ENCODE data around the gene GREB1L. TPM values are rescaled to one million over a fixed set of nuclear protein-coding genes. Genes with fewer than 3 reads are reported as not detected.

The GREB1L gene
- total and polyA plus RNA-seq, 2 of the 13 experiments (the other 11 are each of a cell fraction or from before 2014, with no cell fraction given) = 0.17 to 0.66 TPM

DNA sequence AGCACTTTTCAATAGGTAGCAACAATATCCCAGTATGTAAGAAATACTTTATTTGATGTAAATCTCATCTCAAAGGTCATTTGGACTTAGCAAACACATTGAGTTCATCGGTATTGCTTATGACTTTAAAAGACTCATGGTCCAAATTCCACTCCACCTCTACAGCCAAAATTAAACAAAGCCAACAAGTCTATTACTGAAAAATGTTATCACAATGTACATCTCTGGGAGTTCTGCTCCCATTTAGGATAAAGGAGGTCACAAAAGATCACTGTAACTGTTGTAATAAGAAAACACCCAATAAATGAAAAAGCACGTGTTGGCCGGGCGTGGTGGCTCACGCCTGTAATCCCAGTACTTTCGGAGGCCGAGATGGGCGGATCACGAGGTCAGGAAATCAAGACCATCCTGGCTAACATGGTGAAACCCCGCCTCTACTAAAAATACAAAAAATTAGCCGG lies 308.5 kb downstream of the GREB1L start:
- H3K4me1 ChIP-seq (ENCODE audit: insufficient read depth, low read length) = peaks cover 63% of the 10 kb centered on the region
- H2AFZ ChIP-seq (ENCODE audit: low read length) = no peak overlapping the region
- in situ Hi-C loops (cut with HindIII; ENCODE audit: extremely low pct_ligation_motif_present, low pct_unique_long_range_greater_than_20kb) (no loop called here), intact Hi-C loops (cut with micrococcal nuclease; ENCODE audit: unreplicated experiment) (no loop called here)
- H3K4me2 ChIP-seq (ENCODE audit: low read depth, low read length) = 0 out of 2 replicates have a peak overlapping the region, but pooled peaks have one; percentile 7
- ATAC-seq (peak; percentile 90), DNase-seq (ENCODE audit: low spot score) (peak; percentile 98), FAIRE-seq (peak; percentile 48)
- no peaks in the 10 kb centered on the region for H3K27me3 ChIP-seq (ENCODE audit: control insufficient read depth in 1 of 2, insufficient read depth in 2 of 2, low read length in 2 of 2)
- no peak overlapping the region for H3K9ac ChIP-seq (ENCODE audit: insufficient read depth, low read depth, low read length)
- peaks cover 2% of the 10 kb centered on the region for H3K79me2 ChIP-seq (ENCODE audit: insufficient read depth, low read length)
- H3K27ac ChIP-seq (ENCODE audit: extremely low read length, insufficient read depth, low read length) = peak overlapping the region; percentile 80
- H3K9me3 ChIP-seq (ENCODE audit: low read length) = no peaks in the 10 kb centered on the region
- BruUV-seq (replicated peaks) = no TSS peak
- POLR2A ChIA-PET = no interaction called here
- WGBS (ENCODE audit: low lambda C conversion rate) = 4% methylated on average over 11 of the region's 11 CpGs
- H3K36me3 ChIP-seq (replicated peaks in 1 of 2; ENCODE audit: control insufficient read depth in 1 of 2, insufficient read depth in 2 of 2, low read length in 2 of 2) = peaks cover 2 to 20% of the 10 kb centered on the region in 2 experiments; a peak in 4 of 5 replicates
- H4K20me1 ChIP-seq (ENCODE audit: insufficient read depth, low read length) = no peaks in the 10 kb centered on the region
- H3K4me3 ChIP-seq (replicated peaks in 1 of 3; ENCODE audit: insufficient read depth in 1 of 3, low read depth in 2 of 3, low read length in 3 of 3) = no peak overlapping the region
- CTCF ChIA-PET (ENCODE audit: low intra/inter-chr PET ratio, low total read pairs) = no interaction called here
- TF ChIP-seq ZNF678 (CRISPR knock-in tag; IDR thresholded peaks at IDR 0.05) (no peak), ZNF430 (CRISPR knock-in tag; IDR thresholded peaks at IDR 0.05) (no peak), ZNF350 (CRISPR knock-in tag; IDR thresholded peaks at IDR 0.05; ENCODE audit: borderline replicate concordance, low read depth) (peak; percentile 32; the same call in 1 of the 2 replicates), ZNF589 (CRISPR knock-in tag; conservative IDR thresholded peaks at IDR 0.05) (no peak), IKZF1 (IDR thresholded peaks at IDR 0.05) (no peak), ZSCAN30 (CRISPR knock-in tag; IDR thresholded peaks at IDR 0.05) (no peak), NR1H2 (CRISPR knock-in tag; IDR thresholded peaks at IDR 0.05; ENCODE audit: borderline replicate concordance, low read depth) (no peak), NR2F2 (IDR thresholded peaks at IDR 0.05; ENCODE audit: borderline replicate concordance, low read depth) (peak; percentile 86), KLF16 (CRISPR knock-in tag; IDR thresholded peaks at IDR 0.05) (peak in 1 of 2 experiments; percentile 59; a peak in 1 of 4 replicates), MATR3 (CRISPR knock-in tag; IDR thresholded peaks at IDR 0.05) (no peak), ZBTB7B (CRISPR knock-in tag; IDR thresholded peaks at IDR 0.05) (peak; percentile 60; the same call in 1 of the 2 replicates), ATF4 (CRISPR knock-in tag; IDR thresholded peaks at IDR 0.05) (peak in 1 of 2 experiments; percentile 62; a peak in 1 of 4 replicates), ZNF331 (CRISPR knock-in tag; IDR thresholded peaks at IDR 0.05) (peak; percentile 58; the same call in 1 of the 2 replicates), BHLHE40 (IDR thresholded peaks at IDR 0.05; ENCODE audit: low read length) (peak; percentile 69), ZNF724P (CRISPR knock-in tag; IDR thresholded peaks at IDR 0.05; ENCODE audit: borderline replicate concordance) (no peak), RXRB (CRISPR knock-in tag; IDR thresholded peaks at IDR 0.05; ENCODE audit: borderline replicate concordance) (peak; percentile 67; the same call in 1 of the 2 replicates), ZNF543 (CRISPR knock-in tag; IDR thresholded peaks at IDR 0.05) (no peak), FOSL2 (CRISPR knock-in tag; IDR thresholded peaks at IDR 0.05) (peak; percentile 24), ETV6 (CRISPR knock-in tag; conservative IDR thresholded peaks at IDR 0.05) (no peak), SAP130 (CRISPR knock-in tag; IDR thresholded peaks at IDR 0.05; ENCODE audit: low read depth) (peak; percentile 70), TBX3 (IDR thresholded peaks at IDR 0.05; ENCODE audit: borderline replicate concordance) (peak; percentile 70; the same call in 1 of the 2 replicates), ATF1 (CRISPR knock-in tag; IDR thresholded peaks at IDR 0.05) (peak; percentile 49; the same call in 1 of the 2 replicates), ZNF614 (CRISPR knock-in tag; IDR thresholded peaks at IDR 0.05; ENCODE audit: borderline replicate concordance) (0 out of 2 replicates have a peak, but pooled peaks have one; percentile 45), EHMT2 (IDR thresholded peaks at IDR 0.05; ENCODE audit: borderline replicate concordance, low read depth, low read length) (peak; percentile 67; the same call in 1 of the 2 replicates), MEF2D (CRISPR knock-in tag; IDR thresholded peaks at IDR 0.05) (peak; percentile 64), YEATS4 (CRISPR knock-in tag; IDR thresholded peaks at IDR 0.05; ENCODE audit: borderline replicate concordance) (peak; percentile 25; the same call in 1 of the 2 replicates)
- TF ChIP-seq, protein P1, sequence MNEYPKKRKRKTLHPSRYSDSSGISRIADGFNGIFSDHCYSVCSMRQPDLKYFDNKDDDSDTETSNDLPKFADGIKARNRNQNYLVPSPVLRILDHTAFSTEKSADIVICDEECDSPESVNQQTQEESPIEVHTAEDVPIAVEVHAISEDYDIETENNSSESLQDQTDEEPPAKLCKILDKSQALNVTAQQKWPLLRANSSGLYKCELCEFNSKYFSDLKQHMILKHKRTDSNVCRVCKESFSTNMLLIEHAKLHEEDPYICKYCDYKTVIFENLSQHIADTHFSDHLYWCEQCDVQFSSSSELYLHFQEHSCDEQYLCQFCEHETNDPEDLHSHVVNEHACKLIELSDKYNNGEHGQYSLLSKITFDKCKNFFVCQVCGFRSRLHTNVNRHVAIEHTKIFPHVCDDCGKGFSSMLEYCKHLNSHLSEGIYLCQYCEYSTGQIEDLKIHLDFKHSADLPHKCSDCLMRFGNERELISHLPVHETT (CRISPR knock-in tag; conservative IDR thresholded peaks at IDR 0.05) = 0 out of 2 replicates have a peak, but pooled peaks have one; percentile 44

Data from HepG2 (cell line).